Fibroblast of lung (primary cell): ENCODE data around the gene TSPAN19. TPM values are rescaled to one million over a fixed set of nuclear protein-coding genes. Genes with fewer than 3 reads are reported as not detected.

Experiments
- DNase-seq, 2 donors: peaks; one replicate each; pipeline versions ENCODE4 v3.0.0 to v3.0.0-alpha.2; 2010; ENCODE audit warnings: low read depth in 2 of 2
- H2AFZ ChIP-seq: 2 replicates; pipeline ENCODE4 v1.5.1; 2012; ENCODE audit warnings: low read length, control low read depth, inconsistent platforms
- H3K27ac ChIP-seq: 2 replicates; pipeline ENCODE4 v1.5.1; 2011; ENCODE audit warnings: low read length, control low read depth; ENCODE audit not compliant: insufficient read depth
- H3K27me3 ChIP-seq: 2 replicates; pipeline ENCODE4 v1.5.1; 2011; ENCODE audit warnings: mild to moderate bottlenecking, low read length; ENCODE audit not compliant: control insufficient read depth, insufficient read depth
- H3K36me3 ChIP-seq: 2 replicates; pipeline ENCODE4 v1.5.1; 2011; ENCODE audit warnings: low read length; ENCODE audit not compliant: control insufficient read depth, insufficient read depth
- H3K4me1 ChIP-seq: 2 replicates; pipeline ENCODE4 v1.5.1; 2011; ENCODE audit warnings: low read length; ENCODE audit not compliant: control insufficient read depth, insufficient read depth; ENCODE audit errors: extremely low read depth
- H3K4me2 ChIP-seq: 2 replicates; pipeline ENCODE4 v1.5.1; 2011; ENCODE audit warnings: low read length, control low read depth; ENCODE audit not compliant: insufficient read depth; ENCODE audit errors: extremely low read depth
- H3K4me3 ChIP-seq, 4 experiments: fragments of 200-600 bp in 1 of 4; sonication (generic) in 1 of 4; replicated peaks in 1 of 4; 2 replicates each; pipeline ENCODE4 v1.5.1; 2011 to 2016; ENCODE audit warnings: low read length in 4 of 4, low read depth in 3 of 4, mild to moderate bottlenecking in 3 of 4, control low read depth in 2 of 4, inconsistent platforms in 1 of 4, mixed read lengths in 1 of 4; ENCODE audit not compliant: insufficient read depth in 1 of 4; ENCODE audit errors: control extremely low read depth in 1 of 4
- H3K79me2 ChIP-seq: 2 replicates; pipeline ENCODE4 v1.5.1; 2012; ENCODE audit warnings: mild to moderate bottlenecking, low read length, inconsistent platforms; ENCODE audit not compliant: control insufficient read depth, insufficient read depth
- H3K9ac ChIP-seq: 2 replicates; pipeline ENCODE4 v1.5.1; 2011; ENCODE audit warnings: mild to moderate bottlenecking, low read length, control low read depth; ENCODE audit not compliant: insufficient read depth
- H3K9me3 ChIP-seq: 2 replicates; pipeline ENCODE4 v1.5.1; 2012; ENCODE audit warnings: low read depth, low read length; ENCODE audit not compliant: control insufficient read depth, insufficient read depth
- H4K20me1 ChIP-seq: 2 replicates; pipeline ENCODE4 v1.5.1; 2011; ENCODE audit warnings: low read length; ENCODE audit not compliant: control insufficient read depth, insufficient read depth; ENCODE audit errors: extremely low read depth
- EZH2 ChIP-seq: IDR thresholded peaks from 2 replicates; pipeline ENCODE4 v1.5.1; 2012; ENCODE audit warnings: low read length, control low read depth, mild to moderate bottlenecking; ENCODE audit errors: missing control alignments
- polyA plus RNA-seq, 2 donors: library from polyadenylated mRNA; depleted of rRNA in 1 of 2; stranded (reverse) in 1 of 2; unstranded in 1 of 2; fragments of >200 nt; gene quantifications; 2 replicates each; pipeline ENCODE4 v1.2.1, GENCODE V29; 2011 to 2012; ENCODE audit warnings: missing spikeins in 1 of 2
- total RNA-seq: library from RNA; depleted of rRNA; stranded (reverse); fragments of >200 nt; gene quantifications from 2 replicates; pipeline ENCODE4 v1.2.1, GENCODE V29; 2014
- TF ChIP-seq, protein P1 (sequence below), 2 donors: IDR thresholded peaks in 1 of 2; conservative IDR thresholded peaks in 1 of 2; 1 replicate in 1 of 2; 2 replicates in 1 of 2; pipeline ENCODE4 v1.5.1; 2011 to 2012; ENCODE audit warnings: low read length in 2 of 2, control low read depth in 1 of 2, inconsistent platforms in 1 of 2, low read depth in 1 of 2, mild to moderate bottlenecking in 1 of 2

The TSPAN19 gene
- total and polyA plus RNA-seq, 2 donors (not counting 1 experiment from before 2014, with no cell fraction given) = not detected

DNA sequence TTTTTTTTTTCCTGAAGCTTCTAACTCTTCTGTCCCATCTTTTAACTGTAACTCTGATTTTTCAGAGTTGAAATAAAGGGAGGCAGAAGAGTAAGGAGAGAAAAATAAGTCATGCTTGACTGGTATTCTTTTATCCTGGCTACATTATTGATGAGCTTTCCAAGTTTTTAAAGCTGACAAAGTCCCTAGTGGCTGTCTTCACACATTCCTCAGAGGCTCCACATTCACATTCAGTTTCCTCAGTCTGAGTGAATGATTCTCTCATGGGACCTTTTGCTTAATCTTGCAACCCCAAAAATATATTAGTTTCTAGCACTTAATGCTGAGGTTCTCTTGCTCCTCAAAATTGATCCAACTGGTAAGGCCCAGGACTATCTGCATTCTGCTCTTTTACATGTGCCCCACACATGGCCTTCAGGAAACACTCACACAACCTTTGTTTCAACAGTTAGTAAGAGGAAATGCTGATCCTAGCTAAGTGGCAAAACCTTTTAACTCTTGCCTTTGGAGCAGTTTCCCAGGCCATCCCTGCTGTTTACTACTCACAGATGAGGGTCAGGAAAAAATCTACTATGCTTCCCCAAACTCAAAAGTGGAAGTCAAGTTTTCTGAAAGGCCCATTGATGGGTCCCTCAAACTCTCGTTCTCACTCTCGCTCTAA lies 61.8 kb downstream of the TSPAN19 start:
- Histone ChIP-seq H4K20me1 (no peaks in the 10 kb centered on the region), H3K79me2 (no peaks in the 10 kb centered on the region), H3K27me3 (no peaks in the 10 kb centered on the region), H3K9me3 (no peaks in the 10 kb centered on the region), H3K36me3 (no peaks in the 10 kb centered on the region), H2AFZ (no peak overlapping the region), H3K27ac (no peak overlapping the region), H3K4me2 (no peak overlapping the region), H3K9ac (no peak overlapping the region), H3K4me1 (no peaks in the 10 kb centered on the region), H3K4me3 (no peak overlapping the region)
- TF ChIP-seq EZH2 = no peak
- TF ChIP-seq, protein P1, sequence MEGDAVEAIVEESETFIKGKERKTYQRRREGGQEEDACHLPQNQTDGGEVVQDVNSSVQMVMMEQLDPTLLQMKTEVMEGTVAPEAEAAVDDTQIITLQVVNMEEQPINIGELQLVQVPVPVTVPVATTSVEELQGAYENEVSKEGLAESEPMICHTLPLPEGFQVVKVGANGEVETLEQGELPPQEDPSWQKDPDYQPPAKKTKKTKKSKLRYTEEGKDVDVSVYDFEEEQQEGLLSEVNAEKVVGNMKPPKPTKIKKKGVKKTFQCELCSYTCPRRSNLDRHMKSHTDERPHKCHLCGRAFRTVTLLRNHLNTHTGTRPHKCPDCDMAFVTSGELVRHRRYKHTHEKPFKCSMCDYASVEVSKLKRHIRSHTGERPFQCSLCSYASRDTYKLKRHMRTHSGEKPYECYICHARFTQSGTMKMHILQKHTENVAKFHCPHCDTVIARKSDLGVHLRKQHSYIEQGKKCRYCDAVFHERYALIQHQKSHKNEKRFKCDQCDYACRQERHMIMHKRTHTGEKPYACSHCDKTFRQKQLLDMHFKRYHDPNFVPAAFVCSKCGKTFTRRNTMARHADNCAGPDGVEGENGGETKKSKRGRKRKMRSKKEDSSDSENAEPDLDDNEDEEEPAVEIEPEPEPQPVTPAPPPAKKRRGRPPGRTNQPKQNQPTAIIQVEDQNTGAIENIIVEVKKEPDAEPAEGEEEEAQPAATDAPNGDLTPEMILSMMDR (conservative IDR thresholded peaks at IDR 0.05 in 1 of 2, IDR thresholded peaks at IDR 0.05 in 1 of 2; ENCODE audit: low read depth in 1 of 2, low read length in 2 of 2) = no peak
- DNase-seq = no peak

DNA sequence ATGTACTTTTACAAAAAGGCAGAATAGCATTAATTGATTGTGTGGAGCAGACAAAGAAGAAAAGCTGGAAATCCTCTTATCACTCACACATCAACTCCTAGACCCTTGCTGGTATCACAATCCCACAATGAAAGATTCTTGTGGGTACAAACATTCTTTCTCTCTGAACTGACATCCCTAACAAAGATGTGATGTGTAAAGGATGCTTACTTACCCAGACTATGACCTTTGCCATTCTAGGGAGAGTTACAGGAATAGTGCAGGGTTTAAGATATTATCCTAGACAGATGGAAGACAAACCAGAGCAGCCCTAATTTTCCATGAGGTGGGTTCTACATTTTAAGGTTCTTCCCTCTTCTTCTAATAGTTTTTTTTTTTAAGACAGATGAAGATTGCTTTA lies 63.1 kb downstream of the TSPAN19 start:
- Histone ChIP-seq H4K20me1 (no peaks in the 10 kb centered on the region), H3K27me3 (no peaks in the 10 kb centered on the region), H3K27ac (no peak overlapping the region), H3K79me2 (no peaks in the 10 kb centered on the region), H3K9ac (no peak overlapping the region), H3K4me1 (no peaks in the 10 kb centered on the region), H3K4me3 (no peak overlapping the region), H3K9me3 (no peaks in the 10 kb centered on the region), H3K4me2 (no peak overlapping the region), H2AFZ (no peak overlapping the region), H3K36me3 (no peaks in the 10 kb centered on the region)
- DNase-seq = no peak
- TF ChIP-seq, protein P1 (conservative IDR thresholded peaks at IDR 0.05 in 1 of 2, IDR thresholded peaks at IDR 0.05 in 1 of 2; ENCODE audit: low read depth in 1 of 2, low read length in 2 of 2) = no peak
- TF ChIP-seq EZH2 = no peak

DNA sequence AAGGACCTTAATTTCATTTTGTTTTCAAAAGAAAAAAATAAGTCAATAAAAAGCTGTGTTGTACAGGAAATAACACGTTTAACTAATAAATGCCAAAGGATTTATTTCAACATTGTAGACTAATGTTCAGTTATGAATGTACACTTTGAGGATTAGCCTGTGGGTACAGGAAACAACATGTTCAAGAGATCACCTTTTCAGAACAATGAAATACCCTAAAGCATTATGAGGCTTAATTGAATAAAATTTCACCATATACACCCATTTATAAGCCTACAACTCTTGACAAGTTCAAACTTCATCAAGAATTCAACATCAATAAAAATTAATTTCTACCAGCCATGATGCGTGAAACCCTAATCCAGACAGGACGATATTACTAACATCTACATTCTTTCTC lies 66.9 kb downstream of the TSPAN19 start:
- no peaks in the 10 kb centered on the region for H3K4me1 ChIP-seq
- no peak overlapping the region for H3K4me3 ChIP-seq
- no peak overlapping the region for H2AFZ ChIP-seq
- H3K9me3 ChIP-seq = no peaks in the 10 kb centered on the region
- no peaks in the 10 kb centered on the region for H3K27me3 ChIP-seq
- H3K27ac ChIP-seq = no peak overlapping the region
- H3K9ac ChIP-seq = no peak overlapping the region
- no peaks in the 10 kb centered on the region for H4K20me1 ChIP-seq
- no peaks in the 10 kb centered on the region for H3K36me3 ChIP-seq
- no peaks in the 10 kb centered on the region for H3K79me2 ChIP-seq
- no peak for DNase-seq
- no peak overlapping the region for H3K4me2 ChIP-seq
- no peak for TF ChIP-seq EZH2
- TF ChIP-seq, protein P1 (conservative IDR thresholded peaks at IDR 0.05 in 1 of 2, IDR thresholded peaks at IDR 0.05 in 1 of 2; ENCODE audit: low read depth in 1 of 2, low read length in 2 of 2) = no peak

Other genes with a start within 250 kb of the TSPAN19 start
- gene SLC6A15, start 123.5 kb downstream of the TSPAN19 start, total RNA-seq = 0.77 and 0.99 TPM in 2 replicates
- gene SLC6A15, start 123.5 kb downstream of the TSPAN19 start, polyA plus RNA-seq = 0.10 and 0.30 TPM in 2 replicates
- gene LRRIQ1, start 74 bp upstream of the TSPAN19 start, total RNA-seq = under 0.01 TPM in 2 replicates
- gene LRRIQ1, start 74 bp upstream of the TSPAN19 start, polyA plus RNA-seq = 0.05 and 0.33 TPM in 2 replicates
- not detected in 2 replicates for gene ALX1, start 243.9 kb upstream of the TSPAN19 start, total RNA-seq
- gene ALX1, start 243.9 kb upstream of the TSPAN19 start, polyA plus RNA-seq = 0.03 TPM in 1 of 2 replicates, not detected in the other